Endothelial cell of umbilical vein (primary cell): ENCODE measurements around the gene SLC25A44. TPM values are rescaled to one million over a fixed set of nuclear protein-coding genes. Genes with fewer than 3 reads are reported as not detected.

Experiments used
- BruUV-seq: library from RNA; stranded (reverse); fragments of 400-500 nt; replicated peaks from 2 replicates; lab custom pipeline; 2021; lab: Mats Ljungman, UMichigan
- CTCF ChIA-PET: fragments of 300-600, 350-600 bp; sonication (Branson Sonifier 250); formaldehyde crosslinking; loops from one replicate; lab custom pipeline; 2021; ENCODE audit warnings: antibody characterized with exemption, inconsistent platforms; lab: Charles Lee
- POLR2A ChIA-PET: fragments of 300-600, 350-600 bp; sonication (Branson Sonifier 250); formaldehyde crosslinking; loops from one replicate; lab custom pipeline; 2021; ENCODE audit warnings: antibody characterized with exemption, inconsistent platforms; lab: Charles Lee
- DNase-seq: peaks from one replicate; pipeline ENCODE4 v3.0.0-alpha.2; 2011; ENCODE audit warnings: low read depth, low spot score
- FAIRE-seq: peaks from 2 replicates; lab custom pipeline; 2011; peaks lifted over from hg19 to GRCh38; lab: Jason Lieb, UNC
- H2AFZ ChIP-seq: 2 replicates; pipeline ENCODE4 v1.6.0; 2012; ENCODE audit warnings: low read depth, low read length, control low read depth, inconsistent platforms
- H3K27ac ChIP-seq: 2 replicates; pipeline ENCODE4 v1.5.1; 2011; ENCODE audit warnings: low read depth, mild to moderate bottlenecking, control low read depth, low read length, moderate library complexity; ENCODE audit not compliant: insufficient read depth
- H3K27me3 ChIP-seq, 2 experiments: 2 replicates each; pipeline versions ENCODE4 v1.6.0 to v1.6.1; 2011; ENCODE audit warnings: low read length in 2 of 2, mixed read lengths in 1 of 2; ENCODE audit not compliant: control insufficient read depth in 2 of 2, insufficient read depth in 2 of 2
- H3K36me3 ChIP-seq, 2 experiments: 2 replicates in 1 of 2; 3 replicates in 1 of 2; pipeline ENCODE4 v1.5.1; 2011; ENCODE audit warnings: low read length in 2 of 2, mild to moderate bottlenecking in 1 of 2, moderate library complexity in 1 of 2; ENCODE audit not compliant: control insufficient read depth in 2 of 2, insufficient read depth in 2 of 2; ENCODE audit errors: extremely low read depth in 1 of 2
- H3K4me1 ChIP-seq: 3 replicates; pipeline ENCODE4 v1.5.1; 2011; ENCODE audit warnings: mild to moderate bottlenecking, low read length; ENCODE audit not compliant: control insufficient read depth, insufficient read depth; ENCODE audit errors: extremely low read depth
- H3K4me2 ChIP-seq: 2 replicates; pipeline ENCODE4 v1.6.1; 2011; ENCODE audit warnings: low read length, control low read depth, mixed read lengths; ENCODE audit not compliant: insufficient read depth
- H3K4me3 ChIP-seq, 3 experiments: fragments of 200-600 bp in 1 of 3; sonication (generic), shearing (Covaris generic) in 1 of 3; replicated peaks in 1 of 3; 2 replicates each; pipeline ENCODE4 v1.5.1; 2011 to 2016; ENCODE audit warnings: control low read depth in 3 of 3, low read length in 3 of 3, mild to moderate bottlenecking in 2 of 3, inconsistent platforms in 1 of 3, low read depth in 1 of 3, moderate library complexity in 1 of 3; ENCODE audit not compliant: insufficient read depth in 1 of 3
- H3K79me2 ChIP-seq: 2 replicates; pipeline ENCODE4 v1.6.0; 2012; ENCODE audit warnings: low read length, inconsistent platforms; ENCODE audit not compliant: control insufficient read depth, insufficient read depth
- H3K9ac ChIP-seq: replicated peaks from 2 replicates; pipeline ENCODE3; 2011; ENCODE audit warnings: low read length, control low read depth; ENCODE audit not compliant: insufficient read depth; ENCODE audit errors: extremely low read depth
- H3K9me1 ChIP-seq: replicated peaks from 3 replicates; pipeline ENCODE4 v1.6.0; 2011; ENCODE audit warnings: mild to moderate bottlenecking, low read length; ENCODE audit not compliant: control insufficient read depth, insufficient read depth; ENCODE audit errors: extremely low read depth
- H3K9me3 ChIP-seq: replicated peaks from 2 replicates; pipeline ENCODE4 v1.5.1; 2012; ENCODE audit warnings: low read length, inconsistent platforms; ENCODE audit not compliant: control insufficient read depth, insufficient read depth
- H4K20me1 ChIP-seq: replicated peaks from 2 replicates; pipeline ENCODE3; 2011; ENCODE audit warnings: mild to moderate bottlenecking, low read length; ENCODE audit not compliant: control insufficient read depth, insufficient read depth; ENCODE audit errors: extremely low read depth
- CTCF ChIP-seq, 2 donors: IDR thresholded peaks; 1 replicate in 1 of 2; 2 replicates in 1 of 2; pipeline ENCODE4 v1.5.1; 2011; ENCODE audit warnings: low read length in 2 of 2, mild to moderate bottlenecking in 2 of 2, moderate library complexity in 2 of 2, control low read depth in 1 of 2, inconsistent platforms in 1 of 2, low read depth in 1 of 2; ENCODE audit not compliant: insufficient read depth in 1 of 2; ENCODE audit errors: extremely low read depth in 1 of 2
- EZH2 ChIP-seq: IDR thresholded peaks from 2 replicates; pipeline ENCODE4 v1.6.1; 2012; ENCODE audit warnings: borderline replicate concordance, low read depth, mild to moderate bottlenecking, moderate library complexity, low read length, inconsistent platforms; ENCODE audit not compliant: severe bottlenecking
- FOS ChIP-seq: IDR thresholded peaks from 2 replicates; pipeline ENCODE4 v1.6.1; 2011; ENCODE audit warnings: mild to moderate bottlenecking, low read length, moderate library complexity, borderline replicate concordance; ENCODE audit not compliant: insufficient read depth
- GATA2 ChIP-seq: IDR thresholded peaks from 2 replicates; pipeline ENCODE4 v1.7.0; 2011; ENCODE audit warnings: low read depth, mild to moderate bottlenecking, moderate library complexity, mixed read lengths, low read length; ENCODE audit not compliant: insufficient read length, insufficient read depth
- JUN ChIP-seq: IDR thresholded peaks from 2 replicates; pipeline ENCODE4 v1.6.1; 2011; ENCODE audit warnings: borderline replicate concordance, low read depth; ENCODE audit not compliant: insufficient read length, insufficient read depth
- MAX ChIP-seq: IDR thresholded peaks from 2 replicates; pipeline ENCODE4 v1.6.1; 2011; ENCODE audit not compliant: insufficient read depth, insufficient read length
- MYC ChIP-seq: IDR thresholded peaks from one replicate; pipeline ENCODE4 v1.6.1; 2011; ENCODE audit warnings: mild to moderate bottlenecking, low read depth, low read length
- POLR2A ChIP-seq: IDR thresholded peaks from 2 replicates; pipeline ENCODE4 v1.6.1; 2012; ENCODE audit warnings: low read depth, mild to moderate bottlenecking, control low read depth, low read length
- POLR2AphosphoS5 ChIP-seq: IDR thresholded peaks from 2 replicates; pipeline ENCODE4 v1.6.1; 2012; ENCODE audit warnings: low read depth, mild to moderate bottlenecking, control low read depth, low read length, moderate library complexity; ENCODE audit not compliant: insufficient read depth
- dilution Hi-C: fragments of 300-500 bp; cut with MboI; formaldehyde crosslinking; loops from one replicate; pipeline ENCODE4 v1.15.0; 2019; ENCODE audit warnings: low sequenced_read_pairs; ENCODE audit not compliant: extremely low pct_ligation_motif_present
- intact Hi-C: fragments of 100-400 bp; cut with micrococcal nuclease; formaldehyde crosslinking; loops from one replicate; pipeline ENCODE4 v1.10.0; 2022
- polyA plus RNA-seq, 4 experiments: library from polyadenylated mRNA; depleted of rRNA in 3 of 4; stranded (reverse) in 3 of 4; unstranded in 1 of 4; fragments of >200 nt; gene quantifications; 2 replicates each; pipeline versions ENCODE4 v1.2.1 to v1.2.3, GENCODE V29; 2011 to 2012; ENCODE audit warnings: missing spikeins in 1 of 4
- total RNA-seq: library from RNA; stranded (reverse); gene quantifications from 2 replicates; pipeline ENCODE4 v1.2.3, GENCODE V29; 2021

SLC25A44 gene
- total and polyA plus RNA-seq, 2 donors (not counting 3 experiments of a cell fraction or from before 2014, with no cell fraction given) = 24.0 to 30.6 TPM

GRCh38 chr1:156195853-156196252, 1.9 kb downstream of the SLC25A44 start:
- no peak for DNase-seq
- Histone ChIP-seq H3K4me1 (peaks cover 9% of the 10 kb centered on the region), H3K4me2 (no peak overlapping the region), H3K27me3 (no peaks in the 10 kb centered on the region), H3K9me1 (no peaks in the 10 kb centered on the region), H3K9me3 (no peaks in the 10 kb centered on the region), H3K36me3 (peaks cover 0 to 6% of the 10 kb centered on the region in 2 experiments), H3K9ac (no peak overlapping the region), H3K4me3 (no peak overlapping the region), H2AFZ (no peak overlapping the region), H3K27ac (no peak overlapping the region), H3K79me2 (peaks cover 45% of the 10 kb centered on the region), H4K20me1 (no peaks in the 10 kb centered on the region)
- no TSS peak for BruUV-seq
- POLR2A ChIA-PET = no interaction called here
- TF ChIP-seq FOS = no peak
- TF ChIP-seq GATA2 = no peak
- TF ChIP-seq MYC = no peak
- no peak for TF ChIP-seq POLR2A
- TF ChIP-seq POLR2AphosphoS5 = no peak
- no peak for TF ChIP-seq MAX
- no peak for TF ChIP-seq JUN
- TF ChIP-seq EZH2 = no peak
- TF ChIP-seq CTCF (IDR thresholded peaks at IDR 0.05; ENCODE audit: extremely low read depth in 1 of 2, insufficient read depth in 1 of 2, low read depth in 1 of 2, low read length in 2 of 2) = no peak
- CTCF ChIA-PET = interaction anchor here (2.9 kb wide), 1 partner anchor 29 kb away, joined by 20 read pairs; no protein-coding TSS in a partner anchor
- no peak for FAIRE-seq
- intact Hi-C loops = no loop called here
- dilution Hi-C loops = no loop called here
